Activated naive CD8-positive, alpha-beta T cell treated with anti-CD3 and anti-CD28 coated beads for 36 hours (primary cell): ENCODE results near the gene INPPL1. TPM values are rescaled to one million over a fixed set of nuclear protein-coding genes. Genes with fewer than 3 reads are reported as not detected.

ENCODE experiments used
- DNase-seq: peaks from one replicate; pipeline ENCODE4 v3.0.0; 2021
- H3K27ac Mint-ChIP-seq: one replicate; pipeline ENCODE4 v1.8.0; 2022; ENCODE audit warnings: mild to moderate bottlenecking, moderate library complexity, mixed read lengths
- H3K27me3 Mint-ChIP-seq: one replicate; pipeline ENCODE4 v1.8.0; 2022; ENCODE audit warnings: mild to moderate bottlenecking, mixed read lengths
- H3K36me3 Mint-ChIP-seq: one replicate; pipeline ENCODE4 v1.8.0; 2021; ENCODE audit warnings: mild to moderate bottlenecking, mixed read lengths
- H3K4me1 Mint-ChIP-seq: one replicate; pipeline ENCODE4 v1.8.0; 2021; ENCODE audit warnings: mixed read lengths
- H3K4me3 Mint-ChIP-seq: one replicate; pipeline ENCODE4 v1.8.0; 2022; ENCODE audit warnings: mild to moderate bottlenecking, moderate library complexity, mixed read lengths
- H3K9me3 Mint-ChIP-seq: one replicate; pipeline ENCODE4 v1.8.0; 2022; ENCODE audit warnings: mixed read lengths
- total RNA-seq, 2 experiments: library from RNA; stranded (reverse); gene quantifications; one replicate each; pipeline ENCODE4 v1.2.3, GENCODE V29; 2021

INPPL1 gene
- total RNA-seq, 2 experiments from 2014 or later, result 69.5 to 71.2 TPM

DNA sequence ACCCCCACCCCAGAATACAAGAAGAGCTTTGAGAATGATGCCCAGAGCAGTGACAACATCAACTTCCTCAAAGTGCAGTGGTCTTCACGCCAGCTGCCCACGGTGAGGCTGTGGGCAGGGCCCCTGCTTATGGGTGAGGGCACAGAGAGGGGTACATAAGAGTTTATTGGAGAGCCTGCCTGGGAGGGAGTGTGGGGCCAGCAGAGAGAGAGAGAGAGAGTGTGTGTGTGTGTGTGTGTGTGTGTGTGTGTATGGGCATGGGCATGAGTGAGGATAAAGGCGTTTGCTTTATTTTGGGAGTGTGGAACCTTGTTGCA is 9.9 kb downstream of the INPPL1 start:
- Mint-ChIP-seq H3K4me1 (peaks cover 7% of the 10 kb centered on the region), H3K36me3 (peaks cover 10% of the 10 kb centered on the region), H3K27me3 (peaks cover 8% of the 10 kb centered on the region), H3K9me3 (no peaks in the 10 kb centered on the region), H3K27ac (no peak overlapping the region), H3K4me3 (no peak overlapping the region)
- no peak for DNase-seq

DNA sequence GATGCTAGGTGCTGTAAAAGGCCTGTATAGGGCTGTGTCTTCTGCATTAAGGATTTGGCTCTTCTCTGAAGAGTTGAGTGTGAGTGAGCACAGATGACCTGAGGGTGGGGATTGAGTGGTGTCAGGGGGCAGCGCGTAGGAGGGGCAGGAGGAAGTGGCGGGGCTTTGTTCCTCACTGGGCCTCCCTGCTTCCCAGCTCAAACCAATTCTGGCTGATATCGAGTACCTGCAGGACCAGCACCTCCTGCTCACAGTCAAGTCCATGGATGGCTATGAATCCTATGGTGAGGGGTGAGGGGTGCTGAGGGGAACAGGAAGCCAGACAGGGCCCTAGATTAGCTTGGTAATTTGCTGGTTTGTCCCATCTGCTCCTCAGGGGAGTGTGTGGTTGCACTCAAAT is 10.4 kb downstream of the INPPL1 start:
- peaks cover 10% of the 10 kb centered on the region for H3K27me3 Mint-ChIP-seq
- DNase-seq, result no peak
- no peak overlapping the region for H3K27ac Mint-ChIP-seq
- no peak overlapping the region for H3K4me3 Mint-ChIP-seq
- no peaks in the 10 kb centered on the region for H3K9me3 Mint-ChIP-seq
- H3K4me1 Mint-ChIP-seq, result peaks cover 7% of the 10 kb centered on the region
- H3K36me3 Mint-ChIP-seq, result peaks cover 9% of the 10 kb centered on the region

DNA sequence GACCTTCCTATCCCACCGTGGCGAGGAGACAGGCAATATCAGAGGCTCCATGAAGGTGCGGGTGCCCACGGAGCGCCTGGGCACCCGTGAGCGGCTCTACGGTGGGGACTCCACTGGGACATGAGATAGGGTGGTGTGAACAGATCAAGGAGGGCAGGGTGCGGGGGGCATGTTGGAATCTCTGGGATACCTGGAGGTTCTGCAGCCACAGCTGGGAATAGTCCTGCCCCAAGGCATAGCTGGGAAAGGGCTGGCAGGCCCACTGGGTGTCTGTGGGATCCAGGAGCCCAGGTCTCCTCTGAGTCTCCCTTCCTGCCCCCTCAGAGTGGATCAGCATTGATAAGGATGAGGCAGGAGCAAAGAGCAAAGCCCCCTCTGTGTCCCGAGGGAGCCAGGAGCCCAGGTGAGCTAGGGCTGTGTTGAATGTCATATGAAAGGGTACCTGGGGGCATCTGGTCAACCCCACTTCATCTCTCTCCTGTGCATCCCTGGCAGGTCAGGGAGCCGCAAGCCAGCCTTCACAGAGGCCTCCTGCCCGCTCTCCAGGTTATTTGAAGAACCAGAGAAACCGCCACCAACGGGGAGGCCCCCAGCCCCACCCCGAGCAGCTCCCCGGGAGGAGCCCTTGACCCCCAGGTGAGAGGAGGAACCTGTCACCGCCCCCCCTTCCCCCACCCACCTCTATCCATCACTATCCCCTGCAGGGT is 10.9 kb downstream of the INPPL1 start:
- Mint-ChIP-seq H3K36me3 (peaks cover 8% of the 10 kb centered on the region), H3K27ac (no peak overlapping the region), H3K4me3 (no peak overlapping the region), H3K4me1 (peaks cover 9% of the 10 kb centered on the region), H3K27me3 (peaks cover 14% of the 10 kb centered on the region), H3K9me3 (no peaks in the 10 kb centered on the region)
- DNase-seq, result no peak

DNA sequence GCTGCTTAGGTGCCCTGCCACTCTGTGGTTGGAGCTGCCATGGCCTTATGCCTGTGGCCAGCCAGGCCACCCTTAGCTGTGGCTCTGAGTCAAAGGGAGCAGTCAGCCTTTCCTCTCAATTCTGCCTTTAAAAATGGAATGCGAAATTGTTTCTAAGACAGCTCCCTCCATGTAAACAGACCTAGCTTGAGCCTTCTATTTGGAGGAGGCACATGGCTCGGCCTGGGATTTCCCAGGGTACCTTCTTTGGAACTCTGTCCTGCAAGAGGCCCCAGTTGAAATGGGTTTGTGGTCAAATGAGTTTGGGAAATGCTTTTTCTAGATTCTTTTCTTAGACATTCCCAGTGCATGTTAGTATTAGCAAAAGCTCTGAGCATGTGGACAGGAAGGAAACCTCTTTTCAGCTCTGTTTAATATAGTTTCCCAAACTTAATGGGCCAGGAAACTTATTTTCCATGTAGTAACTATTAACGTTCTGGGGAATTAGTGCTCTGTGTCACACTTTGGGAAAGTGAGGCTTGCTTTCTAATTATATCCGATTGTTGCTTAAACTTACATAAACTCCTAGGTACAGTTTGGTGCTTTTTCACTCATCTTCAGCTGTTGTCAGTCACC is 11.6 kb downstream of the INPPL1 start:
- Mint-ChIP-seq H3K4me1 (peaks cover 14% of the 10 kb centered on the region), H3K36me3 (peaks cover 6% of the 10 kb centered on the region), H3K4me3 (no peak overlapping the region), H3K27me3 (peaks cover 21% of the 10 kb centered on the region), H3K9me3 (no peaks in the 10 kb centered on the region), H3K27ac (no peak overlapping the region)
- no peak for DNase-seq

DNA sequence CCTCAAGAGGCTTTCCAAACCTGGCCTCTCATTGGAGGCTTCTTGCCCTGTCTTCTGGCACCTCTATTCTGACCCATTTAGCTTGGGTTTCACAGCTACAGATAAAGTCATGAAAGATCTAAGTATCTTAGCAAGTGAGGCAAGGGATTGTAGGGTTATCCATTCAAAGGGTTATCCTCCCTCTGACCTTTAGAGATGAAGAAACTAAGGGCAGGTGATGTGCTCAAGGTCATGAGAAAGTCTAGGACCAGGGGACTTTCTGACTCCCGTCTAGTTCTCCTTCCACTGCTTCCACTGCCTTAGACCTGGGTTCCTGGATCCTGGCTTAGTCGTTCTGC is 12.2 kb downstream of the INPPL1 start:
- H3K27ac Mint-ChIP-seq, result no peak overlapping the region
- H3K27me3 Mint-ChIP-seq, result peaks cover 27% of the 10 kb centered on the region
- H3K36me3 Mint-ChIP-seq, result peaks cover 5% of the 10 kb centered on the region
- H3K4me1 Mint-ChIP-seq, result peaks cover 14% of the 10 kb centered on the region
- no peak overlapping the region for H3K4me3 Mint-ChIP-seq
- no peaks in the 10 kb centered on the region for H3K9me3 Mint-ChIP-seq
- DNase-seq, result no peak

DNA sequence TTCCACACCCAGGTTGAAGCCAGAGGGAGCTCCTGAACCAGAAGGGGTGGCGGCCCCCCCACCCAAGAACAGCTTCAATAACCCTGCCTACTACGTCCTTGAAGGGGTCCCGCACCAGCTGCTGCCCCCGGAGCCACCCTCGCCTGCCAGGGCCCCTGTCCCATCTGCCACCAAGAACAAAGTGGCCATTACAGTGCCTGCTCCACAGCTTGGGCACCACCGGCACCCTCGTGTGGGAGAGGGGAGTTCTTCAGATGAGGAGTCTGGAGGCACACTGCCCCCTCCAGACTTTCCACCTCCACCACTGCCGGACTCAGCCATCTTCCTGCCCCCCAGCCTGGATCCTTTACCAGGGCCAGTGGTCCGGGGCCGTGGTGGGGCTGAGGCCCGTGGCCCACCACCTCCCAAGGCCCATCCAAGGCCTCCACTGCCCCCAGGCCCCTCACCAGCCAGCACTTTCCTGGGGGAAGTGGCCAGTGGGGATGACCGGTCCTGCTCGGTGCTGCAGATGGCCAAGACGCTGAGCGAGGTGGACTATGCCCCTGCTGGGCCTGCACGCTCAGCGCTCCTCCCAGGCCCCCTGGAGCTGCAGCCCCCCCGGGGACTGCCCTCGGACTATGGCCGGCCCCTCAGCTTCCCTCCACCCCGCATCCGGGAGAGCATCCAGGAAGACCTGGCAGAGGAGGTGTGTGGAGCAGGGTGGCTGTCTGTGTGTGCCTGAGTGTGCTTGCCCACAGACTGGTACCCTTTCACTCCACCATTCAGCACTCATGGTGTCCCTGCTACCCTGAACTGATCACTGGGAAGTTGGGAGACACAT is 12.8 kb downstream of the INPPL1 start:
- no peak for DNase-seq
- no peak overlapping the region for H3K27ac Mint-ChIP-seq

DNA sequence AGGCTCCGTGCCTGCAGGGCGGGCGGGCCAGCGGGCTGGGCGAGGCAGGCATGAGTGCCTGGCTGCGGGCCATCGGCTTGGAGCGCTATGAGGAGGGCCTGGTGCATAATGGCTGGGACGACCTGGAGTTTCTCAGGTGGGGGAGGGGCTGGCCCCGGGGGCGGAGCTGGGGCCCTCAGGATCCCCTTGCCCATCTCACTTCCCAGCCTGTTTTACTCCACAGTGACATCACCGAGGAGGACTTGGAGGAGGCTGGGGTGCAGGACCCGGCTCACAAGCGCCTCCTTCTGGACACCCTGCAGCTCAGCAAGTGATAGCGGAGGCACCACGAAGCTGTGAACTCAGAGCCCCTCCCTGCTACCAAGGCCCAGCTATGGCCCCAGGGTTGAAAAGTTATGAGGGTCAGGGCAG is 13.5 kb downstream of the INPPL1 start:
- Mint-ChIP-seq H3K27me3 (peaks cover 40% of the 10 kb centered on the region), H3K9me3 (no peaks in the 10 kb centered on the region), H3K27ac (no peak overlapping the region), H3K36me3 (peaks cover 2% of the 10 kb centered on the region), H3K4me1 (peaks cover 16% of the 10 kb centered on the region), H3K4me3 (no peak overlapping the region)
- peak; percentile 47 for DNase-seq

More for the DNA sequence above, 12.8 kb downstream of the INPPL1 start:
- no peak overlapping the region for H3K4me3 Mint-ChIP-seq
- no peaks in the 10 kb centered on the region for H3K9me3 Mint-ChIP-seq
- peaks cover 16% of the 10 kb centered on the region for H3K4me1 Mint-ChIP-seq
- H3K27me3 Mint-ChIP-seq, result peaks cover 32% of the 10 kb centered on the region
- H3K36me3 Mint-ChIP-seq, result peaks cover 3% of the 10 kb centered on the region

DNA sequence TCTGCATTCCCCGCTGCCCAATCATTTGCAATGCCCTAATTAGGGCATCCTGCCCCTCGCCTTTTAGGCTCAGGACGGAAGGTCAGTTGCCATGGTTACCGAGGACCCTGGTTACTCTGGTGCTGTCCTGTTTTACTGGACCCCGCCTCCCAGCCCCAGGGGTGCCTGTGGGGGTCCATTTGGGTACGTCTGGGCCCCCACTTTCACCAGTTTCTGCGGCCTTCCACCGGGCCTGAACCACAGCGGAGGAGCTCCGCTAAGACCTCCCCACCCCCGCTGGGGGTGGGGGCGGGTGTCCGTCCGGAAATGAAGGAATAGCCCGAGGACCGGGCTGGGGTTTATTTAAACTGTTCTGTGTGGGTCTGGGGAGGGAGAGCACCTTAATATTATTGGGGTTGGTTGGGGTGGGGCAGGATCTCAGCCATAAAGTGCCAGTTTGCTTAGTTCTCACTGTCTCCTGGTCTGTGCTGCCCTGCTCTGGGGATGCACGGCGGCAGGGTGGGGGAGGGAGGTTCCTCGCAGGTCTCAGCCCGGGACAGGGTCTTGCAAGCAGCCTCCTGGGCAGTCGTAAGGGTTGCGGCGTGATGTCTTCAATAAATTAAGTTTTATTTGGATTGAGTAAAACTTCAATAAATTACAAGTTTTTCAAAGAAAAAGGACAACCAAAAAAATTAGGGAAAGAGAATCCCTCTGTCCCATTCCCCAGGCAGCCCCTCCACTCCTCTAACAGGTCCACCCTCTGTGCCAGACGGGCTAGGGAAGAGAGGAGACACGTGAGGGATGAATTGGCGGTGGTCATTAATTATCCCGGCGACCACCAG is 14.1 kb downstream of the INPPL1 start:
- Mint-ChIP-seq H3K9me3 (no peaks in the 10 kb centered on the region), H3K27ac (no peak overlapping the region), H3K4me3 (no peak overlapping the region), H3K4me1 (peaks cover 21% of the 10 kb centered on the region), H3K27me3 (peaks cover 46% of the 10 kb centered on the region), H3K36me3 (peaks cover 2% of the 10 kb centered on the region)
- no peak for DNase-seq

DNA sequence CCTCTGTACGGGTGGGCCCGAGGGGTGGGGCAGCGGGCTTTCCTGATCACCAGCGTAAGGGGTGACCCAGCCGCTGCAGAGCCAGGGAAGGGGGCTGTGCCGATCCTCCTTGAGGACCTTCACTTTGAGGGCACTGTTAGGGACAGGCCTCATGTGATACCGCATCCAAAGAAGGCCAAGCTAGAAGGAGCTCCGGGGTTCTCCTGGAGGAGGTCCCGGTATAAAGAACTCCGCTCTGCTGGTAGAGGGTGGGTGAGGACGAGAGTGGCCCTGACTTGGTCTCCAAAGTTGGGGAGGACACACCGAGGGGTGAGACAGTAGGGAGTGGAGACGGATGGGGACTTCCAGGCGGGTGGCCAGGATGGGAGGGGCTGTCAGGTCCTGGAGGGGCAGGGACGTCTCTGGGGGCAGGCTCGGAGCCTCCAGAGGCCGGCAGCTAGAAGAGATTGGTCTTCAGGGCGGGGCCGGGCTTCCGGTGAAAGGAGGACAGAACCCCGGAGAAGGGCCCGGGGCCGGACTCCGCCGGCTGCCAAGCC is 14.8 kb downstream of the INPPL1 start:
- no peaks in the 10 kb centered on the region for H3K9me3 Mint-ChIP-seq
- H3K36me3 Mint-ChIP-seq, result peaks cover 2% of the 10 kb centered on the region
- H3K4me3 Mint-ChIP-seq, result peak overlapping the region; percentile 48
- no peak for DNase-seq
- H3K27me3 Mint-ChIP-seq, result peaks cover 46% of the 10 kb centered on the region
- H3K27ac Mint-ChIP-seq, result no peak overlapping the region
- peaks cover 21% of the 10 kb centered on the region for H3K4me1 Mint-ChIP-seq

DNA sequence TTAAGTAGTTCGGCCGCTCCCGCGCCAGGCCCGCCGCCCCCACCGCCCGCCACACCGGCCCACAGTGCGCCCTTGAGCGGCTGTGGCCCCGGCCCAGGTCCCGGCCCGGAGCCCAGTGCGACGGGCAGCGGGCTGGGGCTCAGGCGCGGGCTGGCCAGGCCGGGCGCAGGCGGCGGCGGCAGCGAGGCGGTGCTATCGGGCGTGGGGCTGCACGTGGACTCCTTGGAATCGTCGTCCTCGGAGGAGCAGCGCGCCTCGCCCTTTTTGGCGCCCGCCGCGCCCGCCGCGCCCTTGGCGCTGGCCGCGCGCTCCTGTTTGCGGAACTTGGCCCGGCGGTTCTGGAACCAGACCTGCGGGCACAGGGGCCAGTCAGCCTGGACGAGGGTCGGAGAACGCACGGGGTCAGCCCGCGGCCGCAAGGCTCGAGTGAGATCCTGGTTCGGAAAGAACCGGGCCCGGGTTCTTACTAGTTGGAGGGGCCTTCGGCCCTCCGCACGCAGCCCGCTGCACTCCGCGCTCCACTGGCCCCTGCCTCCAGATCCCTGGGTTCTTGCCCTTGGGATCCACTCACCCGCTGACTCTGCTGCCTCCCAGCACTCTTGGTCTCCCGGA is 15.4 kb downstream of the INPPL1 start:
- Mint-ChIP-seq H3K36me3 (peaks cover 2% of the 10 kb centered on the region), H3K27me3 (peaks cover 46% of the 10 kb centered on the region), H3K9me3 (no peaks in the 10 kb centered on the region), H3K4me3 (no peak overlapping the region), H3K4me1 (peaks cover 25% of the 10 kb centered on the region), H3K27ac (no peak overlapping the region)
- DNase-seq, result peak; percentile 26

DNA sequence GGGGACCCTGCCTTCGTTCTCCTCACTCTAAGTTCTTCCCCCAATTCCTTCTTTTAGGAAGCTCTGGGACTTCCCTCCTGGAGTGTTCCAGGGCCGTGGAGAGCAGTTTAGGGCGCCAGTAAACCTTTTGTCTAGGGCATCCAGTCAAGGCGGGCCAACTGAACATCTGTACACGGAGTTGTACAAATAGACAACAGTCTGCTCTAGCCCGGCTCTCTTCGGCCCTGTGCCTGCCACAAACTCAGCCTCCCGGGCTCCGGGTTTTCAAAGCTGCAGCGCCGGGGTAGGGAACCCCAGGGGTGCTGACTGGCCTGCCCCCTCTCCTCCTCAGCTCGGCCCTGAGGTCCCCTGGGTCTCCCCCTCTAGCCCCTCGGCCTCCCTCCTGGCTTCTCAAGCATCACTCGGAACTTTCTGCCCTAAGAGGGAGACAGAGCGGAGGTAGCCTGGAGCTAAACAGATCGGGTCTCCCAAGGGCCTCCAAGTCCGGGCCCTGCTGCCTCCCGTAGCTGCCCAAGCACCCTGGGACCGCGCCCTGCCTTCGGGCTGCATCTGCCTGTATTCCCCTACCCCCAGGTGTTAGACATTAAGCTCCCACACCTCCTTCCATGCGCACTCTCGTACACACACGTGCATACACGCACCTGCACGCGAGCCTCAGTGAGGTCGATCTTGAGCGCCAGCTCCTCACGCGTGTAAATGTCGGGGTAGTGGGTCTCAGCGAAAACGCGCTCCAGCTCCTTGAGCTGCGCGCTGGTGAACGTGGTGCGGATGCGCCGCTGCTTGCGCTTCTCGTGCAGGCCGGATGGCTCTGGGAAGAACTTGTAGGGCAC is 16.1 kb downstream of the INPPL1 start:
- Mint-ChIP-seq H3K9me3 (no peaks in the 10 kb centered on the region), H3K4me1 (peaks cover 25% of the 10 kb centered on the region), H3K27ac (no peak overlapping the region), H3K4me3 (peak overlapping the region; percentile 18), H3K27me3 (peaks cover 46% of the 10 kb centered on the region), H3K36me3 (peaks cover 2% of the 10 kb centered on the region)
- peak; percentile 18 for DNase-seq

DNA sequence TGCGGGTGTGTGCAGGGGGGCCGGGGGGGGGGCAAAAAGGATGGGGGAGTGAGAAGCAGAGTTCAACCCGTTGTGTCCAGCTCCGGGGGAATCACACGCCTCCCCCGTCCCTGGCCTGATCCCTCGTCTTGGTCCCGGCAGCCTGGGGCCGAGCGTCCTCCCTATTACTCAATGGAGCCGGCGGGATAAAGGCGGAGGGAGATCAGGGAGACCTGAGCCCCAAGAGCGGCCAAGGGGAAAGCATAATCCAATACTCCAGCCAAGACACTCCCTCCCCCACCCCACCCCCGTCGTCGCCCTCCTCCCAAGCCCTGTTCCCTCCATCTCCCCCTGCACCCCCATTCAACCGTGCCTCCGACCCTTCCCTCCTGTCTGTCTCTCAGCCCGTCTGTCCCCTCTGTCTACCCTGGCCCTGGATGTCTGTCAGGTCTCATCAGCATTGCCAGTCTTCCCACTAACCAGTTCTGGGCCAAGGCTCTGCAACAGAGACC is 16.8 kb downstream of the INPPL1 start:
- H3K4me1 Mint-ChIP-seq, result peaks cover 25% of the 10 kb centered on the region
- H3K27ac Mint-ChIP-seq, result no peak overlapping the region
- H3K36me3 Mint-ChIP-seq, result peaks cover 2% of the 10 kb centered on the region
- H3K9me3 Mint-ChIP-seq, result no peaks in the 10 kb centered on the region
- H3K4me3 Mint-ChIP-seq, result peak overlapping the region; percentile 5
- H3K27me3 Mint-ChIP-seq, result peaks cover 46% of the 10 kb centered on the region
- DNase-seq, result no peak

DNA sequence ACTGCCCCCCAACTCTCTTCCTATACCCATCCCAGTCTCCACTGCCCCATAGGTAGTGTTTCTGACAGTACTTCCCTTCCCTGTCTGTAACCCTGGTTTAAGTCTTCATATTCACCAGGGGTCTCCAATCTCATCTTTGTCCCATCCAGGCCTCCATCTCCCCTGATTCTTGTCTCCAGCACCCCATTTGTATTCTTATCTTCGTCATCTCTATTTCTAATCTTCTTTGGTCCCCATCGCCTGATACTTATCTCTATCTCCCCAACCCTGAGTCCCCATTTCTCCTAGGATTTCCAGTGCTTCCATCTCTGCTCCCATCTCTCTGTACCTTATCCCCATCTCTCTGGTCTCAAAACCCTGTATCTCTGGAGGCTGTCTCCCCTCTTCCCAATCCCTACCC is 17.6 kb downstream of the INPPL1 start:
- Mint-ChIP-seq H3K4me1 (peaks cover 24% of the 10 kb centered on the region), H3K27ac (no peak overlapping the region), H3K9me3 (no peaks in the 10 kb centered on the region), H3K36me3 (peaks cover 2% of the 10 kb centered on the region), H3K27me3 (peaks cover 46% of the 10 kb centered on the region), H3K4me3 (no peak overlapping the region)
- no peak for DNase-seq
